ENCODE measurements around the gene CIITA.
"Not testable (repeated sequence)": the region's sequence is repeated elsewhere in the genome, so short reads cannot be mapped to it uniquely, and the experiment has no call there.

The CIITA gene

GRCh38 chr16:10938796-10939648, 62.0 kb downstream of the CIITA start:
- DNase-seq: no peak

DNA sequence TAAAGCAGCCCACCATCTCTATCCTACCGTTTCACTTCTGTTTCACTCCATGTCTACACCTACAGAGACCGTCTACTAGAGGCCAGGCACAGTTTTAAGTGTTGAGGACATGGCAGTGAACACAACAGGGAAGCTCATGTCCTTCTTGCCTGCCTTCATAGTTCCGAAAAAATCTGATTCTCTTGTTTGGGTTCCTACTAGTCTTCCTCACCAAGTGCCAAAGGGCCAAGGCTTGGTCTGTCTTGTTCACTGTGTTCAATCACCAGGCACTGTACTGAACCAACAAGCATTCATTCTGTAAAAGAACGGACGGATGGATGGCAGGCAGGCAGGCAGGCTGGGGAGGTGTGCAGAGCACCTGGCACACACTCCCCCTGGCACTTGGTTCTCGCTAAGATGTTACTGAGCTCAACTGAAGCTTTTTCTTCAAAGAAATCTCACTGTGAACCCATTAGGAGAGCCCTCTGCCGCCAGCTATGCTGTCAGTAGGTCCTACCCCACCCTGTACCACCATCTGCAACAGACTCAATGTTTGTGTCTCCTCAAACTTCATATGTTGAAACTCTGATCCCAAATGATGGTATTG, 62.7 kb downstream of the CIITA start:
- no peak for DNase-seq

- no peak for DNase-seq
Measured at GRCh38 chr16:10940501-10941079, 63.6 kb downstream of the CIITA start.

DNA sequence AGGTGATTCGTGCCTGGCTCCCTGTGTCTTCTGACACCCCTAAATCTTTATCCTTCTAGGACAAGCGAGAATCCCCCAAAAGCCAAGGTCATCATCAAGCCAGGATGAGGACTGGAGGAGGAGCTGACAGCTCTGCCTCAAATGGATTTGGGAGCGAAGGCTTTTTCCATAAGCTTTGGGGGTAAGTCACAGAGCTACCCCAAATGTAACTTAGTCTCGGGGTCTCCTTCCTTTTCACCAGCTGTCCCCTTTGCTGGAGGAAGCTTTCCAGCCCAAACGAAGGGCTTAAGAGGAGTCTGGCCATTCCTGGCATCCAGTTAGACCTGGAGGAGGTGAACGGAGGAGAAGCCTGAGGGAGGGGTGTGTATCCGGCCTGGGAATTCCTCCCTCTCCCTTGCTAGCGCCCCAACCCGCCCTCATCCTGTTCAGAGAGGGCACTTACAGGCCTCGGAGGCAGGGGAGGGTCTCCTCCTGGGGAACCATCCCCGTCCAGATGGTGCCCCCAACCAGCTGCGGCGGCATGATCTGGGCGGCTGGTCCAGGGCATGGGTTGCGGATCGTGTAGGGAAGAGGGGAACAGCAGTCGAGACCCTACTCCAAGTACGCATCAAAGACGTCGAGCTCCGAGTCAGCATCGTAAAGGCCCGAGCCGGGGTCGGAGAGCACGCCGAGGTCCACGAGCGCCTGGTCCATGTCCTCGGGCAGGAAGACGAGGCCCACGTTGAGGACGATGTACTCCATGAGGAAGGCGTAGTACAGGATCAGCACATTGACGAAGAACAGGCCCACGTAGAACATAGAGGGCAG, 64.3 kb downstream of the CIITA start:
- no peak for DNase-seq

- DNase-seq: not testable (repeated sequence)
Measured at GRCh38 chr16:10941935-10942351, 64.9 kb downstream of the CIITA start.

- DNase-seq: peak; percentile 60
Measured at GRCh38 chr16:10942352-10943063, 65.5 kb downstream of the CIITA start, which contains the start of gene DEXI. Gene DEXI, minus strand, starts transcription at chr16:10942468. Its CDS starts 463 bp downstream, at chr16:10942005.

DNA sequence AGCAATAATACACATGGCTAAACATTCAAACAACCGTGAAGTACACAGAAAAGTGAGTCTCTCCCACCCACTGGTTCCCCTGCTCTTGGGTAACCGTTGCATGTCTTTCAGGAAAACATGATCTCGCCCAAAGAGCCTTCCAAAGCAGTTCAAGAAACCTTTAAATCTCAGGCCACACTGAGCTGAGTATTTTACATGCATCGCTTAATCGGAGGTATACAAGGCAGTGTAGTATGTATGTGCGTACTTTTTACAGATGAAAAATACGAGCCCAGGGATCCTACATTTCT, 66.0 kb downstream of the CIITA start:
- DNase-seq: no peak

GRCh38 chr16:10944249-10945064, 67.5 kb downstream of the CIITA start, which contains the start of gene CLEC16A:
Gene CLEC16A, plus strand, starts transcription at chr16:10944564. Its CDS starts 154 bp downstream, at chr16:10944718.
- DNase-seq: peak; percentile 81

DNA sequence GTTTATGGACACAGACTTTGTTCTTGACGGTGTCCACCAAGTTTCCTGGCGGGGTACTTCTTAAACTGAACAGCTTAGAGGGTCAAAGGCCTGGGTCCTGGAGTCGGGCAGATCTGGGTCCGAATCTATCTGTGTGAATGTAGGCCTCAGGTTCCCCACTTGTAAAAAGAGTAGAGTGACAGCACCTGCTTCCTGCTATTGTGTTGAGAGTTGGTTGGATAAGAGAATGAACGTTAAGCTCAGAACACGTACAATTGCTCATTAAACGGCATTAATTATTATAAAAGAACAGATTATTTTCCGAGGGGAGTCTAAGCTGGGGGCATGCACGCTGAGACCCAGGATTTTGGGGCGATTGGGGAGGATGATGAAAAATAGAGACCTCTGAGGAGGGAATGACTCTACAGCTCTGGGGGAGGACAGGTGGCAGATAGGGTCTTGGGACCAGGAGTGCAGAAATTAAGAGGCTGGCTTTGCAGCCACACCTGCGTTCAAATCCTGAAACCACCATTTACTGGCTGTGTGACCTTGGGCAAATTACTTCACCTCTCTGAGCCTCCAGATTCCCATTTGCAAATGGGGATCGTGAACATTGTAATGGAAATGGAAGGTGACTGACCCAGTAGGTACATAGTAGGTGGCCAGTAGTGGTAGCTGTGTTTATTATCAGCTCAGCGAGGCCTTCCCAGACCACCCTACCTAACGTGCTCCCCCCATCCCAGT, 68.2 kb downstream of the CIITA start:
- no peak for DNase-seq

GRCh38 chr16:10946308-10946707, 69.3 kb downstream of the CIITA start:
- no peak for DNase-seq

DNA sequence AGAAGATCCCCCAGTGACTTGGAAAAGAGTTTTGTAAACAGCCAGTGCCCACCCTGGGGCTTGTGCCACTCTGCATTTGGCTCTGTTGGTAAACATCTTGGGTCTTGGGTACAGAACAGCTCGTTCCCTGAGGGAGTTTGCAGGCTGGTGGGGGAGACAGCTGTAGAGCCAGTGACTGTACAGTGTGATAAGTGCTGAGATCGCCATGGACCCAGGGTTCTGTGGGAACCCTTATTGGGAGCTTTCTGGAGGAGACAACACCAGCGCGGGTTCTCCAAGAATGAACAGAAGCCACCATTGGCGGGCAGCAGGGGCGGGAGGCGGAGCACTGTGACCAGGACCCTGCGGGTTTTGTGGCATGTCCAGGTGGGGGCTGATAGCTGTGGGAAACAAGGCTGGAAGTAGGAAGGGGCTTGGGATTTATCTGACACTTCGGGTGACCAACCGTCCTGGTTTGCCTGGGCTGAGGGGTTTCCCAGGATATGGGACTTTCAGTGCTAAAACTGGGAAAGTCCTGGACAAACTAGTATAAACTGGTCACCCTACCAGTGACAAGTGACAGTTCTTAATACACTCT, 70.3 kb downstream of the CIITA start:
- DNase-seq: no peak

GRCh38 chr16:10949424-10949970, 72.5 kb downstream of the CIITA start:
- DNase-seq: no peak

DNA sequence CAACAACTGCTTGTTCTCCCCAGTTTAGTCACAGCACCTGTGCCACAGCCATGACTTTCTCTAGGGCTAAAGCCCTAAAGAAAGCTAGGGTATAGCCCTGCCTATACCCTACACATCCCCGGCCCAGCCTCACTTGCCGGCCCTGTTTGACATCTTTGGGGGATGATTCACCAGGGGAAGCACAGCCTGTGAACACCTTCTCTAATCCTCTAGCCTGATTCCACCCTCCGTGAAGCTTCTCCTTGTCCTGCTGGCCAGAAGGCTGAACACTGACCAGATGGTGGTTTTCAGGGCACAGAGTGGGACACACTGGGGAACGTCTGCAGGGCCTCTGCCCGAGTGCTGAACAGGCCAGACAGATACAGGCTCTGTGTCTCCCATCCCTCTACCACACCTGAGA, 73.4 kb downstream of the CIITA start:
- DNase-seq: no peak

DNA sequence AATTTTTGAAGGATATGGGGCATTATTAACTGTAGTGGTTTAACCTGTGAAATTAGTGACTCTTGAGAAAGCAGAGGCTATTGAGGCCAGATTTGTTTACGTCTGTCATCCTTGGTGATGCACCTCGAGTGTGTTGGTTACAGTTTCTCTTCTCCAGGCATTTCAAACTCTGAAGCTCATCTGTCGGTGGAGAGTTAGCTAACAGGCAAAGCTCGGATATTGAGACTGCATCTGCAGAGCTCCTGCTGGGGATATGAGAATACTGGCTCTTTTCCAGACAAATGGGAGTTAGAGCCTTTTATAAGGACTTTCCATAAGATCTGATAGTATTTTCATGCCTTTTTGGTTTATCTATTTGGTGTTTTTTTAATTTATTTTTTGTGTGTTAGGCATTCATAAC, 74.0 kb downstream of the CIITA start:
- DNase-seq: no peak

DNA sequence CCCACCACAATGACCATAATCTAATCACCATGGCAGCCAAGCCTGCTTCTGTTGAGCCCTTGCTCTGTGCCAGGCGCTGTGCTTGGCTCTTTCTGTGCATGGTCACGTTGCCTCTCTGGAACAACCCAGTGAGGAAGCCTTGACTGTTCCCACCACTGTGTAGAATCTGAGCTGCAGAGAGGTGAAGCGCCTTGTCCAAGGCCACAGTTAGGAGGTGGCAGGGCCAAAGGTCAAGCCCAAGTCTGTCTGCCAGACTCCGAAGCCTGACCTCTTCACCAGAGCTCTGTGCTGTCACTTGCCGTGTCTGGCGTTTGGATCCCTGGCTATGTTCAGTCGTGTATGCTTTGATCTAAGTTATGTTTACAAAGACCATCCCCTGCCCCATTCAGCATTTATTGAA, 77.9 kb downstream of the CIITA start:
- DNase-seq: no peak

DNA sequence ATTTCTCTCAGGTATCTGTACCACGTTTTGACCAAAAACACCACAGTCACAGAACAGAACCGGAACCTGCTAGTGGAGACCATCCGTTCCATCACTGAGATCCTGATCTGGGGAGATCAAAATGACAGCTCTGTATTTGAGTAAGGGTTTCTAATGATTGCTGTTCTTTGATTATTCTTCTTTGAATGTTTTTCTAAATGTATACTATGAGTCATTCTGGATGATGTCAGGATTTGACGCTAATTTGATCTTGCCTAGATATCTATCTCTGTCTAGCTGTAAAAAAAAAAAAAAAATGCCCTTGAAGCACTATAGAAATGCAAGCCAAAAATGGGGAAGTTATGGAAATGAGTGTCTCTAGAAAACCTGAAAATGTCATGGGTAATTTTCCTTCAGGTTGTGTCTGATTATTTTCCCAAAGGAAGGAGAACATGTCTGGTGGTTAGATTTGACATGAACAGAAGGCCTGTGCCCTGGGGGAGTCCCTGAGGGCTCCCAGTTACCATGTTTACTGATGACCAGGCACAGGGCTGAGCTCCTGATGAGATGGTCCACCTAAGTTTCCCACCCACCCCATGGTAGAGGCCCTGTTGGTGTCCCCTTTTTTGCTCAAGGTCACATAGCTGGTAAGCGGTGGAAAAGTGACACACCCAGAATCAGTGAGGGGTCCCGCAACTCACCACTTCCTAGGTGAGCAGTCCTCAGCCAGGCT, 80.9 kb downstream of the CIITA start:
- DNase-seq: no peak

GRCh38 chr16:10959161-10959560, 82.2 kb downstream of the CIITA start:
- DNase-seq: no peak

DNA sequence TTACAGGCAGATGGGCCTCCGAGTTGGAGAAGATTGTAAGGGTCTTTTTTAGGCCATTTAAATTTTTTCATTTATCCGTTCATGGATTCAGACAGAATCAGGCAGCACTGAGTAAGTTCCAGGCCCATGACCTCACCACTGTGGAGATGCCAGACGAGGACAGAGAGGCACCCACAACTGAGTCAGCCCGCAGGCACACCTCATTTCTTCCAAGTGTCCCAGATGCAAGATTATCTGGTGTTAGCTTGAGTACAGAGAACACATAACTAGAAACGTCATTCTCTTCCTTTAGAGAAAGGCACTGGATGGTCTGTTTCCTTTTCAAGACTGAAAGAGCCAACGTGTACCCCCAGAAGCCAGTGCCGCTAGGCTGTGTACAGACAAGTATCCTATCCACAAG, 84.2 kb downstream of the CIITA start:
- no peak for DNase-seq

DNA sequence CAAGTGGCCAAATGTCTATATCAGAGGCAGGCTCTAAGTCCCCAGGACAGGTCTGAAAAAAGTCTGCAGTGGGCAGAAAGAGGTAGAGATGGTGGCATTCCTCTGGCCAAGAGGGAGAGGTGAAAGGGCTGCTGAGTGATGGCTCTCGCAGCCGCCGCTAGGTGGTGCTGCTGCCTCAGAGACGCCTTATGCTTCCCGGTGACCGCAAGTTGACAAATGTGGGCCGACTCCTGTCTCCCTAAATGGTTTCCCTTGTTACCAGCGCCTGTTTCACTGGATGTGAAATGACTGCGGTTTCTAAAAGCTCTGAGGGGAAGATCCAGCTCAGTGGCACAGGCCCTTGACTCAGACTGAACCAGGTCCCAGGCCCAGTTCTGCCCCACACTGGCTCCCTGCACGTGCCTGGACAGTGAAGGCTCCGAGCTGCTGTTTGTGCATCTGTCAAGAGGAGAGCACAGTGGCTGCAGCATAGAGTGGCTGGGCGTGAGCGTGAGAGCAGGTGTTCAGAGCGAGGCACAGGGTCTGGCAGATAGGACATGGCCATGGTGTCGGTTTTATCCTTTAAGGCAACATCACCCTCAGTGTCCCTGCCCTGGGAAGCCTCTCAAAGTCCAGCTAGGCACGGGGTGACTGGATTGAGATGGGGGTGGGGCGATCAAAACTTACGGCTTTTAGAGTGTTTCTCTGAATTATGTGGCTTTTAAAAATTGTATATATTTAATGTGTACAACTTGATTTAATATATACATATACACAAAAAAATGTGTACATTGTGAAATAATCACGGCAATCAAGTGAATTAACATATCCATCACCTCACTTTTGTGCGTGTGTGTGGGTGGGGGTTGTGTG, 87.3 kb downstream of the CIITA start:
- peak; percentile 68 for DNase-seq

Data from DMS79 (cell line).